ENCODE measurements around the gene TBC1D10A.

Gene TBC1D10A

DNA sequence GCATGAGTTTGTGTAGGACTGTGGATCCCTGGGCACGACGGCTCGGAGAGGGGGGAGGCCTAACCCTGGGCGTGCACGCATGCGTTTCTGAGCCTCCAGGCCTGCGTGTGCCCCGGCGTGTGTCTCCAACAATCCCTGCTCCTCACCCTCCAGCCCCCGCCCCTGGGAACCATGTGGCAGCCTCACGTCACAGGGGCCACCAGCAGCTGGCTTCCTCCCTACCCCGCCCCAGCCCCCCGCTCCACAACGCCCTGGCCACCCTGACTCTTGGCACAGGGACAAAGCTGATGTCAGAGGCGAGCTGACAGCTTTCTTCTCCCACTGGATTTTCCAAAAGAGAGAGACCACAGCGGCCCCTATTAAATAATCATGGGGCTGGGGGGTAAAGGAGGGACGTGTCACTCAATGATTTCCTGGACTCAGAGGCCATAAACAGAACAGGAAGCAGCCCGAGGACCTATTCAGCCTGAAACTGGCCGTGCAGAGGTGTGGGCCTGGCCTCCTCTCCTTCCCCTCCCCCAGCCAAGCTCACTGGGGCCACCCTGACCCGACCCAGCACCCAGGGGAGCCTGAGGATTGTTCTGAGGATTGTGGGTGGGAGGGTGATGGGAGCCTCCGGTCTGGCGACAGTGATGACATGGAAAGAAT lies 73.4 kb downstream of the TBC1D10A start:
- H3K4me2 ChIP-seq, result no peak overlapping the region
- no peaks in the 10 kb centered on the region for H3K79me2 ChIP-seq (ENCODE audit: insufficient read depth, low read depth)
- no peaks in the 10 kb centered on the region for H4K20me1 ChIP-seq (ENCODE audit: insufficient read depth)
- H3K36me3 ChIP-seq (ENCODE audit: insufficient read depth), result no peaks in the 10 kb centered on the region
- H3K9ac ChIP-seq, result no peak overlapping the region
- no peak overlapping the region for H3K4me3 ChIP-seq (IDR thresholded peaks at IDR 0.05; ENCODE audit: insufficient read depth, low read depth, low read length)
- peaks cover 5% of the 10 kb centered on the region for H3K27me3 ChIP-seq (ENCODE audit: insufficient read depth, low read depth)
- no peak overlapping the region for H3K27ac ChIP-seq
- TF ChIP-seq, protein P1, sequence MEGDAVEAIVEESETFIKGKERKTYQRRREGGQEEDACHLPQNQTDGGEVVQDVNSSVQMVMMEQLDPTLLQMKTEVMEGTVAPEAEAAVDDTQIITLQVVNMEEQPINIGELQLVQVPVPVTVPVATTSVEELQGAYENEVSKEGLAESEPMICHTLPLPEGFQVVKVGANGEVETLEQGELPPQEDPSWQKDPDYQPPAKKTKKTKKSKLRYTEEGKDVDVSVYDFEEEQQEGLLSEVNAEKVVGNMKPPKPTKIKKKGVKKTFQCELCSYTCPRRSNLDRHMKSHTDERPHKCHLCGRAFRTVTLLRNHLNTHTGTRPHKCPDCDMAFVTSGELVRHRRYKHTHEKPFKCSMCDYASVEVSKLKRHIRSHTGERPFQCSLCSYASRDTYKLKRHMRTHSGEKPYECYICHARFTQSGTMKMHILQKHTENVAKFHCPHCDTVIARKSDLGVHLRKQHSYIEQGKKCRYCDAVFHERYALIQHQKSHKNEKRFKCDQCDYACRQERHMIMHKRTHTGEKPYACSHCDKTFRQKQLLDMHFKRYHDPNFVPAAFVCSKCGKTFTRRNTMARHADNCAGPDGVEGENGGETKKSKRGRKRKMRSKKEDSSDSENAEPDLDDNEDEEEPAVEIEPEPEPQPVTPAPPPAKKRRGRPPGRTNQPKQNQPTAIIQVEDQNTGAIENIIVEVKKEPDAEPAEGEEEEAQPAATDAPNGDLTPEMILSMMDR (conservative IDR thresholded peaks at IDR 0.05; ENCODE audit: low read depth, low read length), result no peak
- H3K4me1 ChIP-seq (ENCODE audit: low read depth, poor library complexity, severe bottlenecking), result no peaks in the 10 kb centered on the region
- H2AFZ ChIP-seq (ENCODE audit: low read depth), result no peak overlapping the region

DNA sequence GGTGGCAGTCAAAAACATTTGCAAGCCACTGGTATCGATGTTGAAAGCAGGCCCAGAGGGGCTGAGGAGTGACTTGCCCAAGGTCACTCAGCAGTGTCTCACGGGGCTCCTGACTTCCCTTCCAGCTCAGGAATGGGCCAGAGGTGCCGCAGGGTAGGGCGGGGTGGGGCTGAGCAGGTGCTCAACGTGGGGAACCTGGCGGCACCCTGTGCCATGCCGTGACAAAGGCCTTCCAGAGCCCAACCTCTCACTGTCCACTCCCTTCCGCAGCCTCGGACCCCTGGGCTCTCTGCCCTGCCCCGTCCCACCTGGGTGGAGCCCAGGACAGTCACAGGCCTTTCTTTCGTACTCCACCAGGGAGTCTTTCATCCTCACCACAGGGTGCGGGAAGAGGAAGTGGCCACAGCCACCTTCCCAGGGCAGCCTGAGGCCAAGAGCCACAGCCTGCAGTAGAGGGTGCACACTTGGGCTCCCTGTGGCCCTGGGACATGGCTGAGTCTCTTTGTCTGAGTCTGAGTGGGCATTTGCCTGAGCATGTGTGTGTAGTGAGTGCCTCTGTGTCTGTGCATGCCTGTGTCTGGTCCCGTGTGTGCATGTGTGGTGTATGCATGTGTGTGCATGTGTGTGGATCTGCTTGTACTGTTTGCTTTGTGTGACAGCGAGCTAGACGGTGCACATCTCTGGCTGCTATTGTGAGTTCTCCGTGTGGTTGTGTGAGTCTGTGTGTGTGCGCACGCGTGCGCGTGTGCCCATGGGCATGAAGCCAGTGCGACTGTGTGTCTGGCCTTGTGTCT lies 74.1 kb downstream of the TBC1D10A start:
- Histone ChIP-seq H3K4me2 (no peak overlapping the region), H3K9ac (no peak overlapping the region), H3K27ac (no peak overlapping the region)

DNA sequence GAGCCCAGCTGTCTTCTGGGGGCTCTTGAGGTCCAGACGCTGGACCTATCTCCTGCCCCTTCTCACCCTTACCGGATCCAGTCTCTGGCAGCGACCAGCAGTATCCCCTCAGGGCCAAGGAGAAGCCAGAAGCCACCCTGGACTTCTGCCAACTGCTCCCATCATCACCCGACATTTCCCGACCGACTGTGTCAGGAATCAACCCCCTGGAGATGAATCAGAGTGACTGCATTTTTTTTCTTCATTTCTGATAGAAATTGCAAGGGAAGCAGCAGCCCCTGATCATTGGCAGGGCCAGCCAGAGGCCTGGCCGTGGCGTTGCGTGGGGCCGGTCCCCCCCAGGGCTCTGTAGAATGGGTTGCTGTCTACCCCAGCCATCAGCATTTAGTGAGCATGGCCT lies 75.0 kb downstream of the TBC1D10A start:
- Histone ChIP-seq H3K36me3 (ENCODE audit: insufficient read depth) (no peaks in the 10 kb centered on the region), H3K4me1 (ENCODE audit: low read depth, poor library complexity, severe bottlenecking) (no peaks in the 10 kb centered on the region), H2AFZ (ENCODE audit: low read depth) (no peak overlapping the region), H3K9ac (no peak overlapping the region), H3K27ac (no peak overlapping the region), H3K27me3 (ENCODE audit: insufficient read depth, low read depth) (peaks cover 19% of the 10 kb centered on the region), H3K4me3 (IDR thresholded peaks at IDR 0.05; ENCODE audit: insufficient read depth, low read depth, low read length) (no peak overlapping the region), H3K79me2 (ENCODE audit: insufficient read depth, low read depth) (no peaks in the 10 kb centered on the region), H3K4me2 (no peak overlapping the region), H4K20me1 (ENCODE audit: insufficient read depth) (no peaks in the 10 kb centered on the region)
- TF ChIP-seq, protein P1 (conservative IDR thresholded peaks at IDR 0.05; ENCODE audit: low read depth, low read length), result no peak

More for the DNA sequence above, 74.1 kb downstream of the TBC1D10A start:
- H3K4me1 ChIP-seq (ENCODE audit: low read depth, poor library complexity, severe bottlenecking), result no peaks in the 10 kb centered on the region
- no peak overlapping the region for H3K4me3 ChIP-seq (IDR thresholded peaks at IDR 0.05; ENCODE audit: insufficient read depth, low read depth, low read length)
- TF ChIP-seq, protein P1 (conservative IDR thresholded peaks at IDR 0.05; ENCODE audit: low read depth, low read length), result no peak
- peaks cover 10% of the 10 kb centered on the region for H3K27me3 ChIP-seq (ENCODE audit: insufficient read depth, low read depth)
- no peaks in the 10 kb centered on the region for H3K36me3 ChIP-seq (ENCODE audit: insufficient read depth)
- no peaks in the 10 kb centered on the region for H4K20me1 ChIP-seq (ENCODE audit: insufficient read depth)
- no peak overlapping the region for H2AFZ ChIP-seq (ENCODE audit: low read depth)
- no peaks in the 10 kb centered on the region for H3K79me2 ChIP-seq (ENCODE audit: insufficient read depth, low read depth)

DNA sequence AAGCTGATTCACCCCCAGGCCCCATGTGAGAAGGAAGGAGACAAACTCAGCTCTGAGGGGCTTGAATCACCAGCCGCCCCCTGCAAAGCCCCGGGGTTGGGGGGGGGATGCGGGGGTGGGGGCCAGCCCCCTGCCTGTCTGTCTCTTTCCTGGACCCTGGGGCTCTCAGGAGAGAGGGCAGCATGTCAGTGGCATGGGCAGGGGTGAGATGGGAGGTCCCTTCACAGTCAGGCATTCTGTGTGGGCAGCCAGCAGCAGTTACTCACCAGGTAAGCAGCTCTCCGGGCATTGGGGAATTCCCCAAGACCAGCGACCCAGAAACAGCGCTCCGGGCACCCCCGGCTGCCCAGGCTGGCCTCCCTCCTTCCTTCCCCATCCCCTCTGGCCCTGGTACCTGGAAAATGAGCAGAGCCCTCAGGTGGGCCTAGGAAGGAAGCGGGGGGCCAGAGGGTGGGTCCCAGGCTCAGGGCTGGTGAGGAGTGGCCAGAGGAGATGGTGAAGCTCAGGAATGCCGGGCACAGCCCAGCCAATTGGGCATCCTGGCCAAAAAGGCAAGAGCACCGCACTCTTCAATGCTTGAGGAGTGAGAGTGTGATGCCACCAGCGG lies 76.0 kb downstream of the TBC1D10A start:
- no peaks in the 10 kb centered on the region for H3K36me3 ChIP-seq (ENCODE audit: insufficient read depth)
- no peak overlapping the region for H3K27ac ChIP-seq
- no peak overlapping the region for H3K4me2 ChIP-seq
- no peak overlapping the region for H2AFZ ChIP-seq (ENCODE audit: low read depth)
- no peaks in the 10 kb centered on the region for H4K20me1 ChIP-seq (ENCODE audit: insufficient read depth)
- TF ChIP-seq, protein P1 (conservative IDR thresholded peaks at IDR 0.05; ENCODE audit: low read depth, low read length), result no peak
- H3K79me2 ChIP-seq (ENCODE audit: insufficient read depth, low read depth), result no peaks in the 10 kb centered on the region
- H3K4me1 ChIP-seq (ENCODE audit: low read depth, poor library complexity, severe bottlenecking), result no peaks in the 10 kb centered on the region
- H3K27me3 ChIP-seq (ENCODE audit: insufficient read depth, low read depth), result peaks cover 28% of the 10 kb centered on the region
- H3K9ac ChIP-seq, result no peak overlapping the region
- H3K4me3 ChIP-seq (IDR thresholded peaks at IDR 0.05; ENCODE audit: insufficient read depth, low read depth, low read length), result no peak overlapping the region

All from KMS-11 (cell line).